ENCODE results near the gene GNPAT.

The GNPAT gene

DNA sequence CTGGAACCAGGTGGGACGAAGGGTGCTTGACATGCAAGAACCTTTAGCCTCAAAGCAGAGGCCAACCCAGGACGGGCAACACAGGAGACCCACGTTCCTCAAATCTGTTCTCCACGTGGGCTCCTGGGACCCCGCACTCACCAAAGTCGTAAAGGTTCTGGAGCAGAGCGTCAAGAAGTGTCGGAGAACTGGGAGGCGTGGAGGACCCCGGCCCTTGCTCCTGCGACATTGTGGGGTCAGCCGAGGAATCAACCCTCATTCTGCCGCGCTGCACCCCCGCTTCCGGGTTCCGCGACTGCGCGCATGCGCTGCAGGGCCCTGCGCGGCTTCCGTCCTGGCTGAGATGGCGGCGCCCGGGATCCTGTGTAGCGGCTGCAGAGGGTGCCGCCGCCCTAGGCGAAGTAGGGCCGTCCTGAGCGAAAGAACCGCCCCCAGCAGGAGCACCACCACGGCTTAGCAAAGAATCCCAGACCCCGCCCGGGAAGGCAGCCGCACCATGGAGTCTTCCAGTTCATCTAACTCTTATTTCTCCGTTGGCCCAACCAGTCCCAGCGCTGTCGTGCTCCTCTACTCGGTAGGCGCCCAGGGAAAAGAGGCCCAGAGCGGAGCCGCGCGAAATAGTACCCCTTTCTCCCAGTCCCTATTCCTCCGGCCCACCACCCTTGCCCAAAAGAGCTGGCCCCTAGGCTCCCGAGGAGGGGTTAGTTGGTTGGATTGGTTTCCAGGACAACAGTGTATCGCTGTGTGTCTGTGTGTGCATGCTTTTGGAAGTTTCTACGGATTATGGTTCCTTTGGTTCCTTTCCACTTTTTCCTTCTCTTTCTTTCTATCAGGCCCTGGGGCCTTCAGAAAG lies at the start of gene GNPAT:
Gene GNPAT, plus strand, starts transcription at position 330 of the 853 bp plus-strand sequence. Its CDS starts 167 bp downstream, at position 497.
- peak within 1 kb of the TSS; percentile 80 for H3K27ac ChIP-seq
- TF ChIP-seq, protein P1, sequence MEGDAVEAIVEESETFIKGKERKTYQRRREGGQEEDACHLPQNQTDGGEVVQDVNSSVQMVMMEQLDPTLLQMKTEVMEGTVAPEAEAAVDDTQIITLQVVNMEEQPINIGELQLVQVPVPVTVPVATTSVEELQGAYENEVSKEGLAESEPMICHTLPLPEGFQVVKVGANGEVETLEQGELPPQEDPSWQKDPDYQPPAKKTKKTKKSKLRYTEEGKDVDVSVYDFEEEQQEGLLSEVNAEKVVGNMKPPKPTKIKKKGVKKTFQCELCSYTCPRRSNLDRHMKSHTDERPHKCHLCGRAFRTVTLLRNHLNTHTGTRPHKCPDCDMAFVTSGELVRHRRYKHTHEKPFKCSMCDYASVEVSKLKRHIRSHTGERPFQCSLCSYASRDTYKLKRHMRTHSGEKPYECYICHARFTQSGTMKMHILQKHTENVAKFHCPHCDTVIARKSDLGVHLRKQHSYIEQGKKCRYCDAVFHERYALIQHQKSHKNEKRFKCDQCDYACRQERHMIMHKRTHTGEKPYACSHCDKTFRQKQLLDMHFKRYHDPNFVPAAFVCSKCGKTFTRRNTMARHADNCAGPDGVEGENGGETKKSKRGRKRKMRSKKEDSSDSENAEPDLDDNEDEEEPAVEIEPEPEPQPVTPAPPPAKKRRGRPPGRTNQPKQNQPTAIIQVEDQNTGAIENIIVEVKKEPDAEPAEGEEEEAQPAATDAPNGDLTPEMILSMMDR (IDR thresholded peaks at IDR 0.05) = no peak
- no peak for TF ChIP-seq ZFX (IDR thresholded peaks at IDR 0.05; ENCODE audit: borderline replicate concordance)

DNA sequence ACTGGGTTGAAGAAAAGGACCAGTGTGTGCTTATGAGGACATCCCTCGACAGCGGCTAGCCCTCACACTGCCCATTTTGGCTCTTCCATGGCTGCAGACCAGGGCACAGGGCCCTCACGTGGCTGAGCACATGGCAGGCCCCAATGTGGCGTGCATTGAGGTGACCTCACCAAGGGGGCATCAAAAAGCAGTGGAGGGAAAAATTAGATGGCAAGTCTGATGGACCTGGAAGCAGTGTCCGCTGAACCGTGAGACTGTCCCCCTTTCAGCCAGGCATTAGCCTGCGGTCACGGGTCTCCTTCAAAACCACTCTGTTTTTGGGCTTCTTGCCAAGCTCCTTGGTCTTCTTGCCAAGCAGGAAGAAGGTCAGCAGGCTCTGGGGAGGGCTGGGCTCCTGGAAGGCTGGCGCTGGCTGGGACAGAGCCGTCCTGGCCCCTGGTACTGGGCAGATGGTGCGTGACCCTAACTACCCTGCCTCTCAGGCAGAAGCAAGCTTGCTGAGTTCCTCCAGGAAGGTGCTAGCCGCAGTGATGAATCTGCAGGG lies 48.3 kb upstream of the GNPAT start:
- H3K27ac ChIP-seq = no peak overlapping the region

DNA sequence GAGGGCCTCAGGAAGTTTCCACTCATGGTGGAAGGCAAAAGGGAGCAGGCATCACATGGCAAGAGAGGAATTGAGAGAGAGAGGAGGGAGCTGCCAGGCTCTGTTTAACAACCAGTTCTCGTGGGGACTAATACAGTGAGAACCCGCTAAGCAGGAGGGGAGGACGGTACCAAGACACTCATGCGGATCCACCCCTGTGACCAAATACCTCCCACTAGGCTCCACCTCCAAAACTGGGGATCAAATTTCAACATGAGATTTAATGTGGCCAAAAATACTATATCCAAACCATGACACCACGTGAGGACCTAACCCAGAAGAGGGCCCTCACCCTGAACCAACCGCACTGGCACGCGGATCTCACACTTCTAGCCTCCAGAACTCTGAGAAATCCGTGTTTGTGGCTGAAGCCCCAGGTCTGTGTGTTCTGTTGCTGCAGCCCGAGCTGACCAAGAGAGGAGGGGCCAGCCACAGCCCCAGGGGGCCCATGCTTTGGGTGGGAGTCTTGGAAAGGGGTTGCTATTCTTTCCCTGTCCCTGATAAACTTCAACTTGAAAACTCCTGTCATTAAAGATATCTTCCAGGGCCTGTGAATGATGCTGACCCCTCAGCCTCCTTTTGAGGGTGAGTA lies 47.2 kb upstream of the GNPAT start:
- no peak for TF ChIP-seq ZFX (IDR thresholded peaks at IDR 0.05; ENCODE audit: borderline replicate concordance)
- TF ChIP-seq, protein P1 (IDR thresholded peaks at IDR 0.05) = no peak

More for the DNA sequence above, 48.3 kb upstream of the GNPAT start:
- TF ChIP-seq, protein P1 (IDR thresholded peaks at IDR 0.05) = no peak
- no peak for TF ChIP-seq ZFX (IDR thresholded peaks at IDR 0.05; ENCODE audit: borderline replicate concordance)

DNA sequence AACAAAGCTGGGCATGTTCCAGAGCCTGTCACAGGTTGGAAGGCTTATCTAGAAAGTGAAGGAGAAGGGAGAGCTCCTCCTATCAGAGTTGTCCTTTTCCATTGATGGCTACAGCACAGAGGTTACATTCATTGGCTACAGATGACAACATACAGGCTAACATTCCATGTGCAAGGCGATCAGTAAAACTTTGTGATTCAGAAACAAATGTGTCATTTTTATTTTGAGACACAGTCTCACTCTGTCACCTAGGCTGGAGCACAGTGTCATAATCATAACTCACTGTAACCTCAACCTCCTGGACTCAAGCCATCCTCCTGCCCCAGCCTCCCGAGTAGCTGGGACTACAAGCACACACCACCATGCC lies 46.6 kb upstream of the GNPAT start:
- TF ChIP-seq ZFX (IDR thresholded peaks at IDR 0.05; ENCODE audit: borderline replicate concordance) = no peak
- TF ChIP-seq, protein P1 (IDR thresholded peaks at IDR 0.05) = no peak
- H3K27ac ChIP-seq = no peak overlapping the region

More for the DNA sequence above, 47.2 kb upstream of the GNPAT start:
- no peak overlapping the region for H3K27ac ChIP-seq

DNA sequence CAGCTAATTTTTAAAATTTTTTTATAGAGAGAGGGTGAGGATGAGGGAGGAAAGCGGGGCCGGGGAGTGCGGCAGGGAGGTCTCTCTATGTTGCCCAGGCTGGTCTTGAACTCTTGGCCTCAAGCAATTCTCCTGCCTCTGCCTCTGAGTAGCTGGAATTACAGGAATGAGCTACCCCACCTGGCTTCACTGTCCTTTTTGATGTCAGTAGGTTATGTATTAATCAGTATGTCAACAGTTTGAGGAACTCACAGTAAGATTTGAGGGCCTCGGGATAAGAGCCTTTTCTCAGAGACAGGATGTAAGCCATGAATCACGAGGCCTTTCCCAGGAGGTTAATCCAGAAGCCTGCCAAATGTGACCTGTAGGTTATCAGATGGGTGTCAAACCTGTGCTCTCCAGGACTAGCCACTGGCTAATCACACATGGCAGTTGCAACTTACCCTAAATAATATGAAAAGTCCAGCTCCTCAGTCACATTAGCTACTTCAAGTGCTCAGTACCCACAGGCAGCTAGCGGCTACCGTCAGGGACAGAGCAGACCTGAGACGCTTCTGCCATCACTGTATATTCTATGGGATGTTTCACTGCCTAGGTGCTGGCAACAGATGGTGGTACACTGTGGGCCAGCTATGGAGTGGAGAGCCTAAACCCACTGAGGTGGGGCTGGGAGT lies 46.0 kb upstream of the GNPAT start:
- no peak for TF ChIP-seq ZFX (IDR thresholded peaks at IDR 0.05; ENCODE audit: borderline replicate concordance)
- TF ChIP-seq, protein P1 (IDR thresholded peaks at IDR 0.05) = no peak
- no peak overlapping the region for H3K27ac ChIP-seq

DNA sequence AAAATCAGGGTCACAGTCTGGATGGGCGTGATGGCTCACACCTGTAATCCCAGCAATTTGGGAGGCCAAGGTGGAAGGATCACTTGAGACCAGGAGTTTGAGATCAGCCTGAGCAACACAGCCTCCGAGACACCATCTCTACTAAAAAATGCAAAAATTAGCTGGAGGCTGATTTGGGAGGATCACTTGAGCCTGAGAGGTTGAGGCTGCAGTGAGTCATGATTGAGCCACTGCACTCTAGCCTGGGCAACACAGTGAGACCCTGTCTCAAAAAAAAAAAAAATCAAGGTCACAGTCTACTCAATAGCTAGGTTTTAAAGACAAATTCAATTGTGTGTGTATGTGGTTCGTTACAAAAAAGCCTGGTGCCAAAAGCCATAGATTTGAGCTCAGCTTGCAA lies 44.7 kb upstream of the GNPAT start:
- no peak for TF ChIP-seq ZFX (IDR thresholded peaks at IDR 0.05; ENCODE audit: borderline replicate concordance)
- TF ChIP-seq, protein P1 (IDR thresholded peaks at IDR 0.05) = no peak
- no peak overlapping the region for H3K27ac ChIP-seq
